Osteoblast (primary cell): ENCODE results near the gene EIF3J. TPM values are rescaled to one million over a fixed set of nuclear protein-coding genes. Genes with fewer than 3 reads are reported as not detected.

Experiments
- DNase-seq: peaks from one replicate; pipeline ENCODE4 v3.0.0; 2011; ENCODE audit warnings: low spot score, mixed read lengths; ENCODE audit not compliant: insufficient read length; ENCODE audit errors: missing footprints
- H2AFZ ChIP-seq: 2 replicates; pipeline ENCODE4 v1.6.0; 2011; ENCODE audit warnings: mild to moderate bottlenecking, low read length
- H3K27ac ChIP-seq: 2 replicates; pipeline ENCODE4 v1.5.1; 2011; ENCODE audit warnings: mild to moderate bottlenecking, low read depth, low read length, moderate library complexity
- H3K27me3 ChIP-seq: 2 replicates; pipeline ENCODE4 v1.6.0; 2012; ENCODE audit warnings: mild to moderate bottlenecking, control low read depth, inconsistent platforms, low read length, moderate library complexity; ENCODE audit not compliant: insufficient read depth
- H3K36me3 ChIP-seq: 2 replicates; pipeline ENCODE4 v1.5.1; 2011; ENCODE audit warnings: mild to moderate bottlenecking, low read length, control low read depth, moderate library complexity; ENCODE audit not compliant: insufficient read depth
- H3K4me1 ChIP-seq: 2 replicates; pipeline ENCODE4 v1.5.1; 2011; ENCODE audit warnings: mild to moderate bottlenecking, low read length, control low read depth, moderate library complexity; ENCODE audit not compliant: insufficient read depth
- H3K4me2 ChIP-seq: 2 replicates; pipeline ENCODE4 v1.6.0; 2011; ENCODE audit warnings: mild to moderate bottlenecking, low read length; ENCODE audit not compliant: insufficient read depth
- H3K4me3 ChIP-seq: fragments of 200-600 bp; sonication (generic); 3 replicates; pipeline ENCODE4 v1.5.1; 2012; ENCODE audit warnings: mild to moderate bottlenecking, low read length, inconsistent platforms; ENCODE audit not compliant: insufficient read depth
- H3K79me2 ChIP-seq: 2 replicates; pipeline ENCODE4 v1.6.0; 2012; ENCODE audit warnings: mild to moderate bottlenecking, low read length, control low read depth, inconsistent platforms; ENCODE audit not compliant: insufficient read depth
- H3K9me3 ChIP-seq: 2 replicates; pipeline ENCODE4 v1.5.1; 2011; ENCODE audit warnings: low read depth, low read length, control low read depth
- H4K20me1 ChIP-seq: 2 replicates; pipeline ENCODE4 v1.6.0; 2012; ENCODE audit warnings: mild to moderate bottlenecking, low read length, control low read depth; ENCODE audit not compliant: insufficient read depth
- CTCF ChIP-seq: IDR thresholded peaks from 2 replicates; pipeline ENCODE4 v1.5.1; 2011; ENCODE audit warnings: mild to moderate bottlenecking, low read depth, low read length, moderate library complexity; ENCODE audit errors: extremely low read depth
- total RNA-seq: library from RNA; depleted of rRNA; stranded (reverse); fragments of >200 nt; gene quantifications from 2 replicates; pipeline ENCODE4 v1.2.3, GENCODE V29; 2012

EIF3J gene
- total RNA-seq, 1 donor, result 36.2 TPM

GRCh38 chr15:44593042-44593736 is 56.2 kb downstream of the EIF3J start:
- TF ChIP-seq CTCF, result peak; percentile 56
- Histone ChIP-seq H4K20me1 (no peaks in the 10 kb centered on the region), H3K9me3 (no peaks in the 10 kb centered on the region), H3K4me2 (no peak overlapping the region), H3K36me3 (peaks cover 77% of the 10 kb centered on the region), H3K4me1 (no peaks in the 10 kb centered on the region), H2AFZ (no peak overlapping the region), H3K27ac (no peak overlapping the region), H3K4me3 (no peak overlapping the region), H3K79me2 (no peaks in the 10 kb centered on the region), H3K27me3 (no peaks in the 10 kb centered on the region)
- DNase-seq, result no peak

GRCh38 chr15:44595246-44595645 is 58.3 kb downstream of the EIF3J start:
- H3K27ac ChIP-seq, result no peak overlapping the region
- H3K4me1 ChIP-seq, result no peaks in the 10 kb centered on the region
- peaks cover 76% of the 10 kb centered on the region for H3K36me3 ChIP-seq
- no peak for DNase-seq
- TF ChIP-seq CTCF, result no peak
- H3K27me3 ChIP-seq, result no peaks in the 10 kb centered on the region
- H3K9me3 ChIP-seq, result no peaks in the 10 kb centered on the region
- H3K4me2 ChIP-seq, result no peak overlapping the region
- H3K4me3 ChIP-seq, result no peak overlapping the region
- no peaks in the 10 kb centered on the region for H4K20me1 ChIP-seq
- H3K79me2 ChIP-seq, result no peaks in the 10 kb centered on the region
- H2AFZ ChIP-seq, result no peak overlapping the region

- H3K27ac ChIP-seq, result no peak overlapping the region
- no peak overlapping the region for H3K4me3 ChIP-seq
- no peak for DNase-seq
- H2AFZ ChIP-seq, result no peak overlapping the region
- no peaks in the 10 kb centered on the region for H3K79me2 ChIP-seq
- no peak for TF ChIP-seq CTCF
- H4K20me1 ChIP-seq, result no peaks in the 10 kb centered on the region
- no peaks in the 10 kb centered on the region for H3K4me1 ChIP-seq
- no peaks in the 10 kb centered on the region for H3K27me3 ChIP-seq
- H3K4me2 ChIP-seq, result no peak overlapping the region
- H3K9me3 ChIP-seq, result no peaks in the 10 kb centered on the region
- peaks cover 74% of the 10 kb centered on the region for H3K36me3 ChIP-seq
Observed at GRCh38 chr15:44595656-44596510, 58.9 kb downstream of the EIF3J start.

- Histone ChIP-seq H3K36me3 (peaks cover 68% of the 10 kb centered on the region), H3K79me2 (no peaks in the 10 kb centered on the region), H3K9me3 (no peaks in the 10 kb centered on the region), H3K27ac (no peak overlapping the region), H2AFZ (no peak overlapping the region), H3K4me2 (no peak overlapping the region), H3K4me3 (no peak overlapping the region), H3K27me3 (no peaks in the 10 kb centered on the region), H3K4me1 (no peaks in the 10 kb centered on the region), H4K20me1 (no peaks in the 10 kb centered on the region)
- no peak for TF ChIP-seq CTCF
- no peak for DNase-seq
Observed at GRCh38 chr15:44596511-44597010, 59.6 kb downstream of the EIF3J start.
